Left lung (tissue), 10 donors: Measurements from ENCODE around the gene PKM. TPM values are rescaled to one million over a fixed set of nuclear protein-coding genes. Genes with fewer than 3 reads are reported as not detected.

ENCODE experiments used
- ATAC-seq: fragments of 200-7000 bp; cut with Tn5 transposase; one replicate; pipeline ENCODE4 v1.9.1; 2020; ENCODE audit warnings: moderate library complexity
- DNase-seq, 4 donors: peaks; one replicate each; pipeline ENCODE4 v3.0.0-alpha.2; 2013 to 2020
- H3K27ac ChIP-seq, 2 donors: fragments of 200-600 bp; sonication (generic) in 1 of 2; one replicate each; pipeline versions ENCODE4 v1.5.0 to v1.8.0; 2020 to 2021
- H3K27me3 ChIP-seq, 2 donors: fragments of 200-600 bp; sonication (generic) in 1 of 2; one replicate each; pipeline versions ENCODE4 v1.5.0 to v1.8.0; 2020 to 2021
- H3K36me3 ChIP-seq, 2 donors: fragments of 200-600 bp; sonication (generic) in 1 of 2; one replicate each; pipeline versions ENCODE4 v1.5.0 to v1.8.0; 2020 to 2021
- H3K4me1 ChIP-seq, 2 donors: fragments of 200-600 bp; one replicate each; pipeline ENCODE4 v1.8.0; 2021
- H3K4me3 ChIP-seq, 2 donors: fragments of 200-600 bp; sonication (generic) in 1 of 2; one replicate each; pipeline versions ENCODE4 v1.5.0 to v1.8.0; 2020 to 2021; ENCODE audit warnings: mild to moderate bottlenecking in 1 of 2
- H3K9me3 ChIP-seq, 2 donors: fragments of 200-600 bp; sonication (generic) in 1 of 2; one replicate each; pipeline versions ENCODE4 v1.5.0 to v1.8.0; 2020 to 2021
- CTCF ChIP-seq, 2 donors: fragments of 200-600 bp; sonication (generic) in 1 of 2; IDR thresholded peaks; one replicate each; pipeline versions ENCODE4 v1.5.0 to v1.8.0; 2021; ENCODE audit warnings: antibody characterized with exemption in 2 of 2
- intact Hi-C, 2 donors: fragments of 100-400 bp; cut with DNase I; formaldehyde crosslinking; loops; one replicate each; pipeline versions ENCODE4 v1.11.2 to v1.14.2; 2022
- polyA plus RNA-seq, 6 donors: library from polyadenylated mRNA; unstranded; fragments of 120-200 nt; gene quantifications; one replicate each; pipeline ENCODE4 v1.2.1, GENCODE V29; 2013; ENCODE audit not compliant: insufficient read length in 6 of 6
- total RNA-seq, 2 donors: library from RNA; stranded (reverse); fragmentation: NEBNext Ultra II Directional; extraction: Animal tissue kit (Norgen Biotek cat#: 25700); gene quantifications; one replicate each; pipeline ENCODE4 v1.2.1, GENCODE V29; 2021
- donor health status: DM: no; HTN: yes; CAD: no.
- donor health status: DM: no; HTN: no; CAD: no.

PKM gene
- total and polyA plus RNA-seq, 8 donors = 538 to 991 (median 573) TPM

- no peak for TF ChIP-seq CTCF (IDR thresholded peaks at IDR 0.05)
- peaks cover 0 to 90% of the 10 kb centered on the region in 2 donors for H3K36me3 ChIP-seq
- no peak for ATAC-seq
- H3K4me1 ChIP-seq = peaks cover 0 to 8% of the 10 kb centered on the region in 2 donors
- H3K27me3 ChIP-seq = no peaks in the 10 kb centered on the region
- H3K9me3 ChIP-seq = no peaks in the 10 kb centered on the region
- no peak for DNase-seq
- no peak overlapping the region for H3K4me3 ChIP-seq
- intact Hi-C loops = no loop called here
- no peak overlapping the region for H3K27ac ChIP-seq
Observed at GRCh38 chr15:72248514-72248913, 17.5 kb upstream of the PKM start.

GRCh38 chr15:72242775-72243370 is 11.9 kb upstream of the PKM start:
- H3K36me3 ChIP-seq = peaks cover 0 to 68% of the 10 kb centered on the region in 2 donors
- no peaks in the 10 kb centered on the region for H3K27me3 ChIP-seq
- no peaks in the 10 kb centered on the region for H3K9me3 ChIP-seq
- ATAC-seq (no peak), DNase-seq (no peak)
- H3K4me1 ChIP-seq = peaks cover 0 to 7% of the 10 kb centered on the region in 2 donors
- intact Hi-C loops = no loop called here
- H3K27ac ChIP-seq = no peak overlapping the region
- no peak for TF ChIP-seq CTCF (IDR thresholded peaks at IDR 0.05)
- no peak overlapping the region for H3K4me3 ChIP-seq

- no peak for TF ChIP-seq CTCF (IDR thresholded peaks at IDR 0.05)
- Histone ChIP-seq H3K4me3 (no peak overlapping the region), H3K9me3 (no peaks in the 10 kb centered on the region), H3K27me3 (no peaks in the 10 kb centered on the region), H3K4me1 (peaks cover 10 to 25% of the 10 kb centered on the region in 2 donors), H3K27ac (no peak overlapping the region), H3K36me3 (peaks cover 0 to 42% of the 10 kb centered on the region in 2 donors)
- intact Hi-C loops = no loop called here
- DNase-seq (no peak), ATAC-seq (no peak)
Observed at GRCh38 chr15:72239652-72240051, 8.7 kb upstream of the PKM start.

- no peak for DNase-seq
- Histone ChIP-seq H3K27ac (no peak overlapping the region), H3K36me3 (peaks cover 0 to 36% of the 10 kb centered on the region in 2 donors), H3K27me3 (no peaks in the 10 kb centered on the region), H3K4me1 (peaks cover 10 to 28% of the 10 kb centered on the region in 2 donors), H3K4me3 (no peak overlapping the region), H3K9me3 (no peaks in the 10 kb centered on the region)
- intact Hi-C loops = no loop called here
- no peak for TF ChIP-seq CTCF (IDR thresholded peaks at IDR 0.05)
- no peak for ATAC-seq
Observed at GRCh38 chr15:72238586-72238985, 7.6 kb upstream of the PKM start.

GRCh38 chr15:72237853-72238224 is 6.8 kb upstream of the PKM start:
- DNase-seq (no peak), ATAC-seq (no peak)
- H3K27ac ChIP-seq = peak overlapping the region; percentile 53 to 81
- H3K9me3 ChIP-seq = no peaks in the 10 kb centered on the region
- H3K36me3 ChIP-seq = peaks cover 0 to 28% of the 10 kb centered on the region in 2 donors
- no peak overlapping the region for H3K4me3 ChIP-seq
- H3K4me1 ChIP-seq = peaks cover 10 to 34% of the 10 kb centered on the region in 2 donors
- TF ChIP-seq CTCF (IDR thresholded peaks at IDR 0.05) = no peak
- H3K27me3 ChIP-seq = no peaks in the 10 kb centered on the region
- intact Hi-C loops = no loop called here
